ENCODE results near the gene XPR1.

The XPR1 gene

DNA sequence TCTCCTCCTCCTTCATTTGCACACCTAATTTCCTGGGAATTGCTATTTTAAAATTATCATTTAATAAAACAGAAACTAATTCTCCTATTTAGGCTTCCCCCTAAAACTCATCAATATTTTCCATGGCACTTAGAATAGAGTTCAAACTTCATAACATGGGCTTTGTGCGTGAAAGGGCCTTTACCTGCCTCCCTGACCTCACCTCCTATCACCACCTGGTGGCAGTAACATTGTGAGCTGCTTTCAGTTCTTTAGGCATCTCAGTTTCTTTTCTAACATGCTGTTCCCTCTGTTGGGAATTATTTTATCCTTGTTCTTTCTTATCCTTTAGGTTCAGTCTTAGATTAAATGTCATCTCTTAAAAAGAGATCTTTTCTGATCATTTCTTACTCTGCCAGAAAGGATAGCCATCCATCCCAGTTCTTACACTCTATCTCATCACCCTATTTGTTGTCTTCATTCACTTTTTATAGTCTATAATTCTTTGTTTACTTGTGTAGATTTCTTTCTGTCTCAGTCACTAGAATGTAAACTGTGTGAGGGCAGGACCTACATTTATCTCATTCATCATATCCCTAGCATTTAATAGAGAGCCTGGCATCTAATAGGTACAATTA, 147.1 kb downstream of the XPR1 start:
- Histone ChIP-seq H3K27ac (no peak overlapping the region), H3K27me3 (ENCODE audit: control insufficient read depth, insufficient read depth, low read length) (no peaks in the 10 kb centered on the region), H2AFZ (no peak overlapping the region), H3K36me3 (ENCODE audit: control insufficient read depth, insufficient read depth, low read length) (no peaks in the 10 kb centered on the region), H3K4me2 (ENCODE audit: low read length) (no peak overlapping the region), H3K9me3 (ENCODE audit: control insufficient read depth, low read length) (no peaks in the 10 kb centered on the region), H3K9ac (no peak overlapping the region), H3K4me1 (no peaks in the 10 kb centered on the region), H3K79me2 (no peaks in the 10 kb centered on the region), H3K4me3 (ENCODE audit: low read depth, low read length) (no peak overlapping the region)
- TF ChIP-seq, protein P1, sequence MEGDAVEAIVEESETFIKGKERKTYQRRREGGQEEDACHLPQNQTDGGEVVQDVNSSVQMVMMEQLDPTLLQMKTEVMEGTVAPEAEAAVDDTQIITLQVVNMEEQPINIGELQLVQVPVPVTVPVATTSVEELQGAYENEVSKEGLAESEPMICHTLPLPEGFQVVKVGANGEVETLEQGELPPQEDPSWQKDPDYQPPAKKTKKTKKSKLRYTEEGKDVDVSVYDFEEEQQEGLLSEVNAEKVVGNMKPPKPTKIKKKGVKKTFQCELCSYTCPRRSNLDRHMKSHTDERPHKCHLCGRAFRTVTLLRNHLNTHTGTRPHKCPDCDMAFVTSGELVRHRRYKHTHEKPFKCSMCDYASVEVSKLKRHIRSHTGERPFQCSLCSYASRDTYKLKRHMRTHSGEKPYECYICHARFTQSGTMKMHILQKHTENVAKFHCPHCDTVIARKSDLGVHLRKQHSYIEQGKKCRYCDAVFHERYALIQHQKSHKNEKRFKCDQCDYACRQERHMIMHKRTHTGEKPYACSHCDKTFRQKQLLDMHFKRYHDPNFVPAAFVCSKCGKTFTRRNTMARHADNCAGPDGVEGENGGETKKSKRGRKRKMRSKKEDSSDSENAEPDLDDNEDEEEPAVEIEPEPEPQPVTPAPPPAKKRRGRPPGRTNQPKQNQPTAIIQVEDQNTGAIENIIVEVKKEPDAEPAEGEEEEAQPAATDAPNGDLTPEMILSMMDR (IDR thresholded peaks at IDR 0.05) = no peak

DNA sequence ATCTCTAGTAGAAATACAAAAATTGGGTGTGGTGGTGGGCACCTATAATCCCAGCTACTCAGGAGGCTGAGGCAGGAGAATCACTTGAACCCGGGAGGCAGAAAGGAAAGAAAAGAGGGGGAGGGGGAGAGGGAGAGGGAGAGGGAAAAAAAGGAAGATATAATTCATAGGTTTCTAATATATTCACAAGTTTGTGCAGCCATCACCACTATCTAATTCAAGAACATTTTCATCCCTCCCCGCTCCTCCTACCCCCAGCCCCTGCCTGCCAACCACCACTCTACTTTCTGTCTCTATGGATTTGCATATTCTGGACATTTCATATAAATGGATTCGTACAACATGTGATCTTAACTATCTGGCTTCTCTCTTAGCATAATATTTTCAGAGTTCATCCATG, 147.8 kb downstream of the XPR1 start:
- no peaks in the 10 kb centered on the region for H3K79me2 ChIP-seq
- no peak overlapping the region for H3K4me2 ChIP-seq (ENCODE audit: low read length)
- H3K4me3 ChIP-seq (ENCODE audit: low read depth, low read length) = no peak overlapping the region
- no peak overlapping the region for H3K9ac ChIP-seq
- TF ChIP-seq, protein P1 (IDR thresholded peaks at IDR 0.05) = no peak
- H3K9me3 ChIP-seq (ENCODE audit: control insufficient read depth, low read length) = no peaks in the 10 kb centered on the region
- no peak overlapping the region for H3K27ac ChIP-seq
- H3K27me3 ChIP-seq (ENCODE audit: control insufficient read depth, insufficient read depth, low read length) = no peaks in the 10 kb centered on the region
- no peak overlapping the region for H2AFZ ChIP-seq
- no peaks in the 10 kb centered on the region for H3K4me1 ChIP-seq
- no peaks in the 10 kb centered on the region for H3K36me3 ChIP-seq (ENCODE audit: control insufficient read depth, insufficient read depth, low read length)

DNA sequence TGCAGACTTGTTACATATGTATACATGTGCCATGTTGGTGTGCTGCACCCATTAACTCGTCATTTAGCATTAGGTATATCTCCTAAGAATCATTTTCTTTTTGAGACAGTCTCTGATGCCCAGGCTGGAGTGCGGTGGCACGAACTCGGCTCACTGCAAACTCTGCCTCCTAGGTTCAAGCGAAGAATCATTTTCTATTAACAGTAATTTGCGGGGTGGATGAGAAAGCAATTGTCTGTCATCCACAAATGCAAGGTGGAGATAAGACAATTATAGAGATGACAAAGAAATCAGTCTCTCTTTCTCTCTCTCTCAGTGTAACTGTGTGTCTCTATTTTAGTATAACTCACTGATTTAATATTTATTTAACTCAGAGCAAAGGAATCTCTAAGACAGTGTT, 149.9 kb downstream of the XPR1 start:
- H2AFZ ChIP-seq = no peak overlapping the region

DNA sequence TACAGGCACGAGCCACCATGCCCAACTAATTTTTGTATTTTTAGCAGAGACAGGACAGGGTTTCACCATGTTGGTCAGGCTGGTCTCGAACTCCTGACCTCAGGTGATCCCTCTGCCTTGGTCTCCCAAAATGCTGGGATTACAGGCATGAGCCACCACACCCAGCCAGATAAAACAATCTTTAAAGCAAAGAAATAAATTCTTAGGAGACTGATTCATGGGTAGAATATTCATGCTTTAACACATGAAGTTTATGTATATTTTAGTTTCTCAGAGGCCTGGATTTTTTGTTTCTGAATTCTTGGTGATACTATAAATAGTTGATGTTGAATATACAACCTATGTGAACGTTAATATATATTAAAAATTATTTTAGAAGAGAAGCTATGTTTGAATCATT, 153.5 kb downstream of the XPR1 start:
- Histone ChIP-seq H3K79me2 (no peaks in the 10 kb centered on the region), H3K9me3 (ENCODE audit: control insufficient read depth, low read length) (no peaks in the 10 kb centered on the region), H3K4me1 (no peaks in the 10 kb centered on the region), H2AFZ (no peak overlapping the region), H3K36me3 (ENCODE audit: control insufficient read depth, insufficient read depth, low read length) (no peaks in the 10 kb centered on the region), H3K9ac (no peak overlapping the region), H3K27me3 (ENCODE audit: control insufficient read depth, insufficient read depth, low read length) (no peaks in the 10 kb centered on the region), H3K4me2 (ENCODE audit: low read length) (no peak overlapping the region), H3K27ac (no peak overlapping the region), H3K4me3 (ENCODE audit: low read depth, low read length) (no peak overlapping the region)
- TF ChIP-seq, protein P1 (IDR thresholded peaks at IDR 0.05) = no peak

More for the DNA sequence above, 149.9 kb downstream of the XPR1 start:
- H3K27me3 ChIP-seq (ENCODE audit: control insufficient read depth, insufficient read depth, low read length) = no peaks in the 10 kb centered on the region
- no peak overlapping the region for H3K9ac ChIP-seq
- H3K36me3 ChIP-seq (ENCODE audit: control insufficient read depth, insufficient read depth, low read length) = no peaks in the 10 kb centered on the region
- no peak overlapping the region for H3K4me2 ChIP-seq (ENCODE audit: low read length)
- H3K79me2 ChIP-seq = no peaks in the 10 kb centered on the region
- no peaks in the 10 kb centered on the region for H3K4me1 ChIP-seq
- H3K4me3 ChIP-seq (ENCODE audit: low read depth, low read length) = no peak overlapping the region
- no peak overlapping the region for H3K27ac ChIP-seq
- H3K9me3 ChIP-seq (ENCODE audit: control insufficient read depth, low read length) = no peaks in the 10 kb centered on the region
- TF ChIP-seq, protein P1 (IDR thresholded peaks at IDR 0.05) = no peak

DNA sequence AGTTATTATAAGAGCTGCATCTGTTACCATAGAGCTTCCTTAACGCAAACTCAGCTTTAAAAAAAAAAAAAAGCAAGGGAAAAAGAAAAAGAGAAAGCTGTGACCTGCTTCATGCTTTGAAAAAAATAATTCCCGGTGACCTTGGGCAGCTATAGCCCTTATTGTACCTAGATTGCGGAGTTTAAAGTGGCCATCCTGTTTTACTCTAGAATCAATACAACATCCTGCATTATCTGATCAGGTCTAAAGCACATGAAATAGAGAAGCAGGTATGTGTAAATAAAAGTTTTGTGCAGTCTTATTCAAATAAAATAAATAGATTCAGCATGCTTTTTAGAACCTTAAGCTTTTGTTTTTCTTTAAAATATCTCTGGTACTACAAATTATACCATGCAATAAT, 154.1 kb downstream of the XPR1 start:
- Histone ChIP-seq H3K79me2 (no peaks in the 10 kb centered on the region), H3K27ac (no peak overlapping the region), H3K9ac (no peak overlapping the region), H3K4me1 (no peaks in the 10 kb centered on the region), H3K36me3 (ENCODE audit: control insufficient read depth, insufficient read depth, low read length) (no peaks in the 10 kb centered on the region), H2AFZ (no peak overlapping the region), H3K4me2 (ENCODE audit: low read length) (no peak overlapping the region), H3K4me3 (ENCODE audit: low read depth, low read length) (no peak overlapping the region), H3K9me3 (ENCODE audit: control insufficient read depth, low read length) (no peaks in the 10 kb centered on the region), H3K27me3 (ENCODE audit: control insufficient read depth, insufficient read depth, low read length) (no peaks in the 10 kb centered on the region)
- TF ChIP-seq, protein P1 (IDR thresholded peaks at IDR 0.05) = no peak
